Progenitor cell of endocrine pancreas (in vitro differentiated cells): Measurements from ENCODE around the gene HSPA14. TPM values are rescaled to one million over a fixed set of nuclear protein-coding genes. Genes with fewer than 3 reads are reported as not detected.
"Not testable (repeated sequence)": the region's sequence is repeated elsewhere in the genome, so short reads cannot be mapped to it uniquely, and the experiment has no call there.

ENCODE experiments used
- DNase-seq: peaks from one replicate; pipeline ENCODE4 v3.0.0; 2021; ENCODE audit warnings: low spot score; ENCODE audit not compliant: unreplicated experiment
- H3K27ac Mint-ChIP-seq: 2 replicates; pipeline ENCODE4 v1.8.0; 2021; ENCODE audit warnings: mild to moderate bottlenecking, moderate library complexity, mixed read lengths
- H3K27me3 Mint-ChIP-seq: 2 replicates; pipeline ENCODE4 v1.8.0; 2021; ENCODE audit warnings: mixed read lengths
- H3K36me3 Mint-ChIP-seq: 2 replicates; pipeline ENCODE4 v1.8.0; 2022; ENCODE audit warnings: mixed read lengths; ENCODE audit not compliant: insufficient read depth
- H3K4me1 Mint-ChIP-seq: 2 replicates; pipeline ENCODE4 v1.8.0; 2021; ENCODE audit warnings: low read depth, mixed read lengths
- H3K4me3 Mint-ChIP-seq: 2 replicates; pipeline ENCODE4 v1.8.0; 2021; ENCODE audit warnings: low read depth, mild to moderate bottlenecking, moderate library complexity, mixed read lengths
- H3K9me3 Mint-ChIP-seq: 2 replicates; pipeline ENCODE4 v1.8.0; 2021; ENCODE audit warnings: low read depth, mixed read lengths
- CTCF ChIP-seq: fragments of 200-600 bp; sonication (generic); IDR thresholded peaks from one replicate; pipeline ENCODE4 v1.5.0; 2021; ENCODE audit warnings: antibody characterized with exemption, mild to moderate bottlenecking; ENCODE audit not compliant: unreplicated experiment
- total RNA-seq: library from RNA; stranded (reverse); gene quantifications from 2 replicates; pipeline ENCODE4 v1.2.1, GENCODE V29; 2021

Gene HSPA14
- total RNA-seq, 1 donor from 2014 or later, result 15.2 TPM

GRCh38 chr10:14803827-14804226, 34.3 kb upstream of the HSPA14 start:
- no peak for DNase-seq
- Mint-ChIP-seq H3K27me3 (peaks cover 12% of the 10 kb centered on the region), H3K4me3 (no peak overlapping the region), H3K27ac (no peak overlapping the region), H3K4me1 (peaks cover 5% of the 10 kb centered on the region), H3K36me3 (no peaks in the 10 kb centered on the region), H3K9me3 (peaks cover 5% of the 10 kb centered on the region)
- TF ChIP-seq CTCF, result no peak

GRCh38 chr10:14806318-14806717, 31.8 kb upstream of the HSPA14 start:
- peaks cover 11% of the 10 kb centered on the region for H3K4me1 Mint-ChIP-seq
- no peak for DNase-seq
- H3K27me3 Mint-ChIP-seq, result no peaks in the 10 kb centered on the region

GRCh38 chr10:14810969-14811953, 26.8 kb upstream of the HSPA14 start:
- no peak for TF ChIP-seq CTCF
- peaks cover 12% of the 10 kb centered on the region for H3K4me1 Mint-ChIP-seq
- no peaks in the 10 kb centered on the region for H3K36me3 Mint-ChIP-seq
- H3K4me3 Mint-ChIP-seq, result no peak overlapping the region
- no peak for DNase-seq
- H3K27ac Mint-ChIP-seq, result peak overlapping the region; percentile 7
- H3K9me3 Mint-ChIP-seq, result no peaks in the 10 kb centered on the region
- H3K27me3 Mint-ChIP-seq, result no peaks in the 10 kb centered on the region

More at GRCh38 chr10:14806318-14806717, 31.8 kb upstream of the HSPA14 start:
- H3K4me3 Mint-ChIP-seq, result no peak overlapping the region
- TF ChIP-seq CTCF, result no peak
- H3K27ac Mint-ChIP-seq, result no peak overlapping the region
- H3K9me3 Mint-ChIP-seq, result peaks cover 5% of the 10 kb centered on the region
- H3K36me3 Mint-ChIP-seq, result no peaks in the 10 kb centered on the region

GRCh38 chr10:14812271-14812670, 25.8 kb upstream of the HSPA14 start:
- TF ChIP-seq CTCF, result no peak
- no peaks in the 10 kb centered on the region for H3K9me3 Mint-ChIP-seq
- H3K4me1 Mint-ChIP-seq, result peaks cover 12% of the 10 kb centered on the region
- no peaks in the 10 kb centered on the region for H3K27me3 Mint-ChIP-seq
- H3K4me3 Mint-ChIP-seq, result no peak overlapping the region
- no peaks in the 10 kb centered on the region for H3K36me3 Mint-ChIP-seq
- DNase-seq, result no peak
- H3K27ac Mint-ChIP-seq, result no peak overlapping the region

GRCh38 chr10:14815681-14816080, 22.4 kb upstream of the HSPA14 start:
- H3K9me3 Mint-ChIP-seq, result no peaks in the 10 kb centered on the region
- H3K36me3 Mint-ChIP-seq, result no peaks in the 10 kb centered on the region
- H3K4me1 Mint-ChIP-seq, result peaks cover 7% of the 10 kb centered on the region
- no peak overlapping the region for H3K27ac Mint-ChIP-seq
- H3K4me3 Mint-ChIP-seq, result no peak overlapping the region
- no peaks in the 10 kb centered on the region for H3K27me3 Mint-ChIP-seq
- TF ChIP-seq CTCF, result no peak
- no peak for DNase-seq

GRCh38 chr10:14816717-14817116, 21.4 kb upstream of the HSPA14 start:
- not testable (repeated sequence) for H3K36me3 Mint-ChIP-seq, H3K4me3 Mint-ChIP-seq, DNase-seq, H3K27ac Mint-ChIP-seq, H3K4me1 Mint-ChIP-seq, H3K27me3 Mint-ChIP-seq, H3K9me3 Mint-ChIP-seq
